Hepatocyte (in vitro differentiated cells): ENCODE measurements around the gene ZBTB6. TPM values are rescaled to one million over a fixed set of nuclear protein-coding genes. Genes with fewer than 3 reads are reported as not detected.

Experiments
- DNase-seq: peaks from one replicate; pipeline ENCODE4 v3.0.0-alpha.2; 2016; ENCODE audit warnings: low spot score
- H2AFZ ChIP-seq: fragments of 200-600 bp; sonication (generic); 2 replicates; pipeline ENCODE4 v1.6.0; 2016; ENCODE audit warnings: antibody characterized with exemption, mild to moderate bottlenecking
- H3K27ac ChIP-seq: fragments of 200-600 bp; sonication (generic); 2 replicates; pipeline ENCODE4 v1.5.1; 2016; ENCODE audit warnings: mild to moderate bottlenecking
- H3K27me3 ChIP-seq: fragments of 200-600 bp; sonication (generic); 2 replicates; pipeline ENCODE4 v1.6.1; 2016
- H3K36me3 ChIP-seq: fragments of 200-600 bp; sonication (generic); replicated peaks from 2 replicates; pipeline ENCODE4 v1.5.1; 2016; ENCODE audit warnings: low read depth; ENCODE audit not compliant: insufficient read depth
- H3K4me1 ChIP-seq: fragments of 200-600 bp; sonication (generic); 2 replicates; pipeline ENCODE4 v1.5.1; 2016; ENCODE audit warnings: mild to moderate bottlenecking, moderate library complexity; ENCODE audit not compliant: insufficient read depth
- H3K4me2 ChIP-seq: fragments of 200-600 bp; sonication (generic); 2 replicates; pipeline ENCODE4 v1.6.0; 2016
- H3K4me3 ChIP-seq: fragments of 200-600 bp; sonication (generic); 2 replicates; pipeline ENCODE4 v1.5.1; 2016; ENCODE audit warnings: mild to moderate bottlenecking
- H3K79me2 ChIP-seq: fragments of 200-600 bp; sonication (generic); 2 replicates; pipeline ENCODE4 v1.6.0; 2017; ENCODE audit warnings: mild to moderate bottlenecking
- H3K9me2 ChIP-seq: fragments of 200-600 bp; sonication (generic); replicated peaks from 2 replicates; pipeline ENCODE4 v1.6.0; 2017; ENCODE audit warnings: mild to moderate bottlenecking; ENCODE audit not compliant: insufficient read depth
- H3K9me3 ChIP-seq: fragments of 200-600 bp; sonication (generic); 2 replicates; pipeline ENCODE4 v1.5.1; 2016; ENCODE audit warnings: low read depth, mild to moderate bottlenecking
- H4K20me1 ChIP-seq: fragments of 200-600 bp; sonication (generic); 2 replicates; pipeline ENCODE4 v1.6.0; 2016; ENCODE audit warnings: mild to moderate bottlenecking; ENCODE audit not compliant: insufficient read depth, poor library complexity, severe bottlenecking
- CTCF ChIP-seq: fragments of 200-600 bp; sonication (generic); IDR thresholded peaks from 2 replicates; pipeline ENCODE4 v1.5.1; 2016; ENCODE audit warnings: antibody characterized with exemption, mild to moderate bottlenecking; ENCODE audit not compliant: poor library complexity
- EZH2 ChIP-seq: fragments of 200-600 bp; sonication (generic); IDR thresholded peaks from 2 replicates; pipeline ENCODE4 v1.6.1; 2016; ENCODE audit warnings: antibody characterized with exemption, mild to moderate bottlenecking, borderline replicate concordance
- EZH2phosphoT487 ChIP-seq: fragments of 200-600 bp; sonication (generic); IDR thresholded peaks from one replicate; pipeline ENCODE4 v1.6.1; 2018; ENCODE audit warnings: antibody characterized with exemption, mild to moderate bottlenecking, low read depth, moderate library complexity; ENCODE audit not compliant: unreplicated experiment, severe bottlenecking
- WGBS: methylation state at CpG from one replicate; pipeline ENCODE4 v1.1.6; 2016; ENCODE audit warnings: low lambda C conversion rate; ENCODE audit errors: missing lambda C conversion rate; 5-methylcytosine and 5-hydroxymethylcytosine counted together
- polyA plus RNA-seq: library from polyadenylated mRNA; unstranded; fragments of >200 nt; fragmentation: Nextera tagmentation; extraction: Ambion mirVana; gene quantifications from 2 replicates; pipeline ENCODE4 v1.2.1, GENCODE V29; 2016
- total RNA-seq: library from RNA; depleted of rRNA; stranded (reverse); fragments of >200 nt; gene quantifications from 2 replicates; pipeline ENCODE4 v1.2.3, GENCODE V29; 2014

ZBTB6 gene
- total and polyA plus RNA-seq, 2 experiments from 2014 or later, result 2.4 to 13.8 TPM

- H4K20me1 ChIP-seq, result peaks cover 49% of the 10 kb centered on the region
- H3K79me2 ChIP-seq, result peaks cover 97% of the 10 kb centered on the region
- H3K27me3 ChIP-seq, result no peaks in the 10 kb centered on the region
- DNase-seq, result no peak
- peaks cover 3% of the 10 kb centered on the region for H3K4me1 ChIP-seq
- H3K9me3 ChIP-seq, result no peaks in the 10 kb centered on the region
- H2AFZ ChIP-seq, result no peak overlapping the region
- 97% methylated on average over 1 of the region's 1 CpG for WGBS
- no peak overlapping the region for H3K4me2 ChIP-seq
- no peaks in the 10 kb centered on the region for H3K36me3 ChIP-seq
- no peaks in the 10 kb centered on the region for H3K9me2 ChIP-seq
- H3K27ac ChIP-seq, result no peak overlapping the region
- no peak for TF ChIP-seq CTCF
- no peak for TF ChIP-seq EZH2
- no peak for TF ChIP-seq EZH2phosphoT487
- no peak overlapping the region for H3K4me3 ChIP-seq
Observed at GRCh38 chr9:122897969-122898368, 15.2 kb downstream of the ZBTB6 start.

- peaks cover 10% of the 10 kb centered on the region for H4K20me1 ChIP-seq
- H3K4me1 ChIP-seq, result no peaks in the 10 kb centered on the region
- H3K9me2 ChIP-seq, result no peaks in the 10 kb centered on the region
- no peak for TF ChIP-seq EZH2phosphoT487
- no peak for TF ChIP-seq EZH2
- TF ChIP-seq CTCF, result no peak
- H3K36me3 ChIP-seq, result no peaks in the 10 kb centered on the region
- H3K4me3 ChIP-seq, result no peak overlapping the region
- H3K79me2 ChIP-seq, result peaks cover 21% of the 10 kb centered on the region
- H2AFZ ChIP-seq, result no peak overlapping the region
- 64% methylated on average over 3 of the region's 3 CpGs for WGBS
- H3K9me3 ChIP-seq, result no peaks in the 10 kb centered on the region
- no peaks in the 10 kb centered on the region for H3K27me3 ChIP-seq
- no peak for DNase-seq
- no peak overlapping the region for H3K4me2 ChIP-seq
- no peak overlapping the region for H3K27ac ChIP-seq
Observed at GRCh38 chr9:122888480-122888879, 24.6 kb downstream of the ZBTB6 start.

- Histone ChIP-seq H3K4me2 (no peak overlapping the region), H3K79me2 (peaks cover 2% of the 10 kb centered on the region), H3K9me3 (no peaks in the 10 kb centered on the region), H3K4me3 (no peak overlapping the region), H3K27ac (no peak overlapping the region), H3K4me1 (no peaks in the 10 kb centered on the region), H2AFZ (no peak overlapping the region), H3K9me2 (no peaks in the 10 kb centered on the region), H3K36me3 (peaks cover 10% of the 10 kb centered on the region), H3K27me3 (no peaks in the 10 kb centered on the region), H4K20me1 (no peaks in the 10 kb centered on the region)
- 96% methylated on average over 2 of the region's 2 CpGs for WGBS
- no peak for TF ChIP-seq CTCF
- no peak for TF ChIP-seq EZH2phosphoT487
- no peak for TF ChIP-seq EZH2
- DNase-seq, result no peak
Observed at GRCh38 chr9:122883125-122883524, 30.0 kb downstream of the ZBTB6 start.

GRCh38 chr9:122879443-122879842 lies 33.7 kb downstream of the ZBTB6 start:
- WGBS, result 84% methylated on average over 2 of the region's 2 CpGs
- Histone ChIP-seq H3K9me2 (no peaks in the 10 kb centered on the region), H3K4me3 (no peak overlapping the region), H3K27ac (no peak overlapping the region), H2AFZ (no peak overlapping the region), H3K9me3 (no peaks in the 10 kb centered on the region), H3K36me3 (peaks cover 10% of the 10 kb centered on the region), H3K4me1 (no peaks in the 10 kb centered on the region), H4K20me1 (no peaks in the 10 kb centered on the region), H3K79me2 (peaks cover 4% of the 10 kb centered on the region), H3K4me2 (no peak overlapping the region), H3K27me3 (no peaks in the 10 kb centered on the region)
- DNase-seq, result no peak
- TF ChIP-seq CTCF, result no peak
- no peak for TF ChIP-seq EZH2phosphoT487
- TF ChIP-seq EZH2, result no peak
